ENCODE results near the gene THAP9.

GRCh38 chr4:82900411-82901182 is at the start of gene THAP9:
- TF ChIP-seq CTCF (IDR thresholded peaks at IDR 0.05) (no peak), POLR2A (IDR thresholded peaks at IDR 0.05) (peak; percentile 62)
